DMS 273 (cell line): ENCODE results near the gene SLC9A5.

ENCODE experiments used
- DNase-seq: peaks from one replicate; lab custom pipeline; 2025; ENCODE audit not compliant: unreplicated experiment; lab: John Stamatoyannopoulos, UW

Gene SLC9A5

DNA sequence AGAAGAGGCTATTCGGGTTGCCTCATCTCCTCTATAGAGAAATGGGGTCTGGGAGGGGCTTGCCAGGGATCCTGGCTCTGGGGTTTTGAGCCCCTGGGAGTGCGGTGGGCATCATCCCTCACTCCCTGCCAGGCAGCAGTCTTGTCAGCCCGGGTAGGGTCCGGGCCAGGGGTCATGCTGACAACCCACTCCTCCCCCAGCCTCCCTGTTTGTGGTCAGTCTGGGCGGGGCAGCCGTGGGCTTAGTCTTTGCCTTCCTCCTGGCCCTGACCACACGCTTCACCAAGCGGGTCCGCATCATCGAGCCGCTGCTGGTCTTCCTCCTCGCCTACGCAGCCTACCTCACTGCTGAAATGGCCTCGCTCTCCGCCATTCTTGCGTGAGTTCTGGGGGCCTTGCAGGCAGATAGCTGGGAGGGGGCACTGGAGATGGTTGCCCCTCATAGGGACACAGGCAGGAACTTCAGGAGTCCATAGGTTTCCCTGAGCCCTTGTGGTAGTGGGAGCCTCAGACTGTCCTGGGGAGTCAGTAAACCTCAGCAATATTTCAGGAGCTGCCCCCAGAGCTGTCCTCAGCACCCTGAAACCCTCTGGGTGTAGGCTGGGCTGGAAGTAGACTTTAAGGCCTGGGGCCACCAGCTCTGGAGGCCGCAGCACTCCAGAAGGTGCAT, 6.9 kb downstream of the SLC9A5 start:
- no peak for DNase-seq

DNA sequence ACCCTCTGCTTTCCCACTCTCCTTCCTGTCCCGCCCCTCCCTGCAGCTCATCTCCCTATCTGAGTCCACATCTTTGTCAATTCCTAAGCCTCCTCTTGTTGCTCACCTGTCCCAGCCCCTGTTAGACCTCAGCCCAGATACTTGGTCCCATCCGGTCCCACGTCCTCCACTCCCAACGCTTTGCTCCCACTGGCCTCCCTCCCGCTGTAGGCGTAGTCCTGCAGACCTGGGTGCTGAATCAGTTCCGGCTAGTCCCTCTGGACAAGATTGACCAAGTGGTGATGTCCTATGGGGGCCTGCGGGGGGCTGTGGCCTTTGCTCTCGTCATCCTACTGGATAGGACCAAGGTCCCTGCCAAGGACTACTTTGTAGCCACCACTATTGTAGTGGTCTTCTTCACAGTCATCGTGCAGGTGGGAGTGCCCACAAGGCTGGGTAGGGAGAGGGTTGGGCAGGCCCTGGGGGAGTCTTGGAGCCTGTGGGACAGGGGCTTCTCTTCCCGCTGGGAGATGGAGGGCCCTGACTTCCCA, 8.0 kb downstream of the SLC9A5 start:
- no peak for DNase-seq

GRCh38 chr16:67257486-67258160, 8.8 kb downstream of the SLC9A5 start:
- DNase-seq = no peak

GRCh38 chr16:67258161-67258835, 9.5 kb downstream of the SLC9A5 start:
- no peak for DNase-seq

- no peak for DNase-seq
Measured at GRCh38 chr16:67259705-67260104, 10.9 kb downstream of the SLC9A5 start.

DNA sequence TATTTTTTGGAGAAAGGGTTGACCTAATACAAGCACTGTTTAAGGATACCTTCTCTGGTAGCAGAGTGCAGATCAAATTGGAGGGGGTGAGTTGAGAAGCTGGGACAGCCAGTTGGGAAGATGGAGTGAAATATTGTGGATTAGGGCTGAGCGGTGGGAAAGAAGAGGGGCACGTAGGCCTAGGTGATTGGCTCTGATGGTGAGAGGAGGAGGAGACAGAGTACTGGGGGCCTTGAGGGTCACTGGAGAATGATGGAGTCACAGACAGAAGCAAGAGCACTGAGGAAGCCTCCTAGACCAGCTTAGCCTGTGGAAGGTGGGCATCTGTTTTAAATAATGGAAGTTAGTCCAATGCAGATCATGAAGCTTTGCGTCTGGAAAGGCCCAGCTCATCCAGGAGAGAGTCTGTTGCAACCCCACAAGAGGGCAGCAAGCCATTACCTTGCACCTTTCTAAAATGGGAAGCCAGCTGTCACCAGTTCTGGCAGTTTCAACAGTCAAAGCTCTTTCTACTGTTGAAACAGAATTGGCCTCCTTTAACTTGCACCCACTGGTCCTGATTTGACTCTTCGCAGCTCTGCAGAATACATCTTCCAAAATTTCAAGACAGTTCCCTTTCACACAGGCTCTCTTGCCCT, 11.8 kb downstream of the SLC9A5 start:
- DNase-seq = peak; percentile 85

DNA sequence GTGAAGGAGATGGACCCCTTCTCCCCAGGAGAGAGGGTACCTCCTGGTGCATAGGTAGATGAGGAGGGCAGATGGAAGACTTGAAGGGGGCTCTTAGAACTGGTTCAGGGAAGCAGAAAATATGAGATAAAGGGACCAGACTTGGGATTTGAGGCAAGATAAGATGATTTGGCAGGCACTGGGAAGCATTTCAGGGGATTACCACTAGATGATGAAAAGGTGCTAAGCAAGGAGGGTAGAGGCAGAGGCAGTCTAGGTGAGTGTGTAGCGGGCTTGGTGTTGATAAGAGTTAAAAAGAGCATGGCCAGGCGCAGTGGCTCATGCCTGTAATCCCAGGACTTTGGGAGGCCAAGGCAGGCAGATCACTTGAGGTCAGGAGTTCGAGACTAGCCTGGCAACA, 14.4 kb downstream of the SLC9A5 start:
- no peak for DNase-seq

- peak; percentile 35 for DNase-seq
Measured at GRCh38 chr16:67264277-67264676, 15.5 kb downstream of the SLC9A5 start.

GRCh38 chr16:67264866-67265265, 16.1 kb downstream of the SLC9A5 start:
- no peak for DNase-seq

- peak; percentile 31 for DNase-seq
Measured at GRCh38 chr16:67265834-67266233, 17.1 kb downstream of the SLC9A5 start.

DNA sequence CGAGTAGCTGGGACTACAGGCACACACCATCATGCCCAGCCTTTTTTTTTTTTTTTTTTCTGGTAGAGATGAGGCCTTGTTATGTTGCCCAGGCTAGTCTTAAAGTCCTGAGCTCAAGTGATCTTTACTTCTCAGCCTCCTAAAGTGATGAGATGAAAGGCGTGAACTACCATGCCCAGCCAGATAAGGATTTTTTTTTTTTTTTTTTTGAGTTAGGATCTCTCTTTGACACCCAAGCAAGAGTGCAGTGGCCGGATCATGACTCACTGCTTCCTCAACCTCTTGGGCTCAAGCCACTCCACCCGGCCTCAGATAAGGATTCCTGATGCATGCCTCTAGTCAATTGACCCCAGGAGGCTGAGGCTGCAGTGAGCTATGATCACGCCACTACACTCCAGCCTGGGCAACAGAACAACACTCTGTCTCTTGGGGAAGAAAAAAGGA, 19.4 kb downstream of the SLC9A5 start:
- no peak for DNase-seq

DNA sequence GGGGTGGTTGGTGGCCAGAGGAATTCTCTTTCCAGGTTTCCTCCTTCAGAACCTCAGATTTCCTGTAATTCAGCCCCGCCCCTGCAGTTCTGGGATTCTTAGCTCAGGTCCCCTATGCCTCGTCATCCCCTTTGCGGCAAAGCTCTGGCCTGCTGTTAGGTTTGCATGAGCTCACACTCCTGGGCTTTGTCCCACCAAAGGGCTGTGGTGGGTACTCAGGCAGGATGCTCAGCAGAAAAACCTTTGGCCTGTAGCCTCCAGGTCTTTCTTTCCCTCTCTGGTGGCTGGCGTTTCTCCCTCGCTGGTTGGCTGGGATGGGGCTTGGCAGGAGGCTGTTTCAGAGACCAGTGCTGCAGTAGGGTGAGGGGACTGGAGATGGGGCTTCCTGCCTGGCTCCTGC, 21.0 kb downstream of the SLC9A5 start:
- no peak for DNase-seq

DNA sequence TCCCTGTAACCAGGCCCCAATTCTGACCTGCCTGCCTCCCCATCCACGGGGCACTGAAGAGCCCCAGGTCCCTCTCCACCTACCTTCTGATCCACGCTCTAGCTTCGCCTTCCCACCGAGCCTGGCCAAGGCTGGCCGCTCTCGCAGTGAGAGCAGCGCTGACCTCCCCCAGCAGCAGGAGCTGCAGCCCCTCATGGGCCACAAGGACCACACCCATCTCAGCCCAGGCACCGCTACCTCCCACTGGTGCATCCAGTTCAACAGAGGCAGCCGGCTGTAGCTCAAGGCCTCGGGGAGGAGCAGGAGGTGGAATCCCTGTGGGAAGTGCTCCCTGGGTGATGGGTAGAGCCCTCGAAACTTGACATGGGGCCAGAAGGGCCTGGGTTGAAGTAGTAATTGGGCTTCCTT, 22.2 kb downstream of the SLC9A5 start:
- no peak for DNase-seq

GRCh38 chr16:67271446-67271845, 22.7 kb downstream of the SLC9A5 start:
- DNase-seq = no peak

GRCh38 chr16:67275321-67275720, 26.5 kb downstream of the SLC9A5 start:
- no peak for DNase-seq

GRCh38 chr16:67277294-67277998, 28.7 kb downstream of the SLC9A5 start:
- no peak for DNase-seq

GRCh38 chr16:67277999-67278772, 29.4 kb downstream of the SLC9A5 start:
- DNase-seq = peak; percentile 65

DNA sequence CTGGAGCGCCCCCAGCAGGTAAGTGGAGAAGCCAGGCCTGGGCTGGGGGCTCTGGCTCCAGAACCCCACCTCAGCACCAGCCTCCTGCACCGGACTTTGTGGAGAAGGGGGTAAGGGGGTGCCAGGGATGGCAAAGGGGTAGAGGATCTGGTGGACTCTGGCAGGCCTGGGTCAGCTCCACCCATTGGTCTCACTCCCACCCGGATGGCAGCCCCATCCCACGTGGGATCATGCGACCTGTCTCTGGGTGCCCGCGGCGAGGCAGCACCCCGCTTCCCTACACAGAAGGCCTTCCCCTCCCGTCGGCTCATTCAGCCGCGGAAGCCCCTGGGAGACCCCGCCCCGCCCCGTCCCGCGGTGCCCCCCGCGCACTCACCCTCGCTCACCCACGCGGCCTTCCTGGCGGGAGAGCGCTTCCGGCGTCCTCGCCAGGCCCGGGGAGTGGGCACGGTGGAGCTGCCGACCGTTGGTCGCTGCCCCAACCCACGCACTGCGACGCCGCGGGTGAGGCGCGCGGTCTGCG, 30.1 kb downstream of the SLC9A5 start:
- peak; percentile 71 for DNase-seq

DNA sequence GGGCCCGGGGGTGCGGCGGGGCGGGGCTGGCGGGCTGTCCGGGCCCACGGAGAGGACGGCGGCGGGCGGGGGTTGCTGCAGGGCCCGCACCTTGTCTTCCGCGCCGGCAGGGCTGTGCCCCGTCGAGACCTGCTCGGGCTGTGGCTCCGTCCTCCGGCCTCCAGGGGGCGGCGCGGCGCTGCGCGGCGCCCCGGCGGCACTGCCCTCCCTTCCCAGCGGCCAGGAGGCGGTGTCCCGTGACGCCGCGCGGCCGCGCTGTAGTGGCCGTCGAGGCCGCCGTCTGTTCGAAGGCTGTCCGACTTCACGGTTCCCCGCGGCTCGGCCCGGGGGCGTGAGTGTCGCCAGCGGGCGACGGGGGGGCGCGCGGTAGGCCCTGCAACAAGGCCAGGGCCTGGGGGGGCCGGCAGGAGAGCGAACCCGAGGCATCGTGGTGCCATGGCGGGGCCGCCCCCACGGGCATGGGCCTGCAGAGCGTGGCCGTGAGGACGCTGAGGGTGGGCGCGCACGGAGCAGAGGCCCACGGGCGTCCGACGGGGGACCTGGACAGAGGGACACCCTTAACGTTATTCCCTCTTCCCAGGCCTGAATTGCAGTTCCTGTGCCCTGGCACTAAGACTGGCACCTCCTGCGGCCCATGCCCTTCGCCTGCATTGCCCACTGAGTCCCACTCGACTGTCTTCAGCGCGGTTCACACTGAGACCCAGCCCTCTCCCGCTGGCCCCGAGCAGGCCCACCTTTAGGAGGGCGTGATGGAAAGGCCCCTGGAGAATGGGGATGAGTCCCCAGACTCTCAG, 30.7 kb downstream of the SLC9A5 start, which contains the start of gene PLEKHG4:
Gene PLEKHG4, plus strand, starts transcription at position 237 of the 794 bp plus-strand sequence. Its CDS starts 513 bp downstream, at position 750.
- DNase-seq = peak; percentile 92
